GM21786 (cell line): ENCODE data around the gene NOTUM.
"Not testable (repeated sequence)": the region's sequence is repeated elsewhere in the genome, so short reads cannot be mapped to it uniquely, and the experiment has no call there.

Source experiments
- ATAC-seq: cut with Tn5 transposase; IDR thresholded peaks from one replicate; pipeline ENCODE4 v1.9.1; 2021; ENCODE audit not compliant: unreplicated experiment

The NOTUM gene

GRCh38 chr17:81996757-81997441 lies 35.9 kb upstream of the NOTUM start:
- no peak for ATAC-seq

DNA sequence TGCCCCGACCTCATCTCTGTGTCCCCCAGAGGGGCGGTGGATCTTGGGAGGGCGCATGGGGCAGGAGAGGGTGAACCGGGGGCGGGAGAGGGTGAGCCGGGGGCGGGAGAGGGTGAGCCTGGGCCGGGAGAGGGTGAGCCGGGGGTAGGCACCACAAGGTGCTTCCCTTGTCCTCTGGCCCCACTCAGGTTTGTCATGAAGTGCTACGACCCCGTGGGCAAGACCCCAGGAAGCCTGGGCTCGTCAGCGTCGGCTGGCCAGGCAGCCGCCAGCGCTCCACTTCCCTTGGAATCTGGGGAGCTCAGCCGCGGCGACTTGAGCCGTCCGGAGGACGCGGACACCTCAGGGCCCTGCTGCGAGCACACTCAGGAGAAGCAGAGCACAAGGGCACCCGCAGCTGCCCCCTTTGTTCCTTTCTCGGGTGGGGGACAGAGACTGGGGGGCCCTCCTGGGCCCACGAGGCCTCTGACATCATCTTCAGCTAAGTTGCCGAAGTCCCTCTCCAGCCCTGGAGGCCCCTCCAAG lies 35.3 kb upstream of the NOTUM start:
- ATAC-seq = no peak

DNA sequence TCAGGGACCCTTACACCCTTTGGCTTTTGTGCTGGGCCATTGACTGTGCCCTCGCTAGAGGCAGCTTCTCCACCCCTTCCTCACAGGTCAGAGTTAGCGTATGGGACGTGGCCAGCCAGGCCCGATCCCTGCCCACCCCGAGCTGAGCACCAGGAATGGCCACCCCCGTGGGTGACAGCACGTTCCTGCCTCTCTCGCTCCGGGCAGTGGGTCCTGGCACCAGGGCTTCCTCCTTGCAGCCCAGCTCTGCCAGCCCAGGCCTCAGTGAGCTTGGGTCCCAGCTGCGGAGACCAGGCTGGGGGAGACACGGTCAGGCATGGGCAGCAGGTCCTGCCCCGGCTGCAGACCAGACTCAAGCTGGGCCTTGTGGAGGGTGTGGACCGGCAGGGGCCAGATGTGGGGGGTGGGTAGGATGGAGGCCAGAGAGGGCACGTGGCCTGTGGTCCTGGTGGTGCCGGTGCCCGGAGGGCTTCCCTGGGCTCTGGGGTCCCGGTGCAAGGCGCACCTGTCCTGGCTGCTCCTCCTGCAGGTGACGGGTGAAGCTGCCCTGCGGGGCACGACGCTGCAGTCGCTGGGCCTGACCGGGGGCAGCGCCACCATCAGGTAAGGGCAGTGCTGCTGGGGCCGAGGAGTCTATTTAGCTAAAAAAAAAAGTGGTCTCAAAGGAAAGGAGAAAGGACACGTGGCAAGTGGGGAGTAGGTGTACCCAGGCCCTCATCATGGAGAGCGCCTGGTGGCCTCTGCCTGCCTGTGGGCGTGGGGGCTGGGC lies 34.7 kb upstream of the NOTUM start:
- ATAC-seq = no peak

DNA sequence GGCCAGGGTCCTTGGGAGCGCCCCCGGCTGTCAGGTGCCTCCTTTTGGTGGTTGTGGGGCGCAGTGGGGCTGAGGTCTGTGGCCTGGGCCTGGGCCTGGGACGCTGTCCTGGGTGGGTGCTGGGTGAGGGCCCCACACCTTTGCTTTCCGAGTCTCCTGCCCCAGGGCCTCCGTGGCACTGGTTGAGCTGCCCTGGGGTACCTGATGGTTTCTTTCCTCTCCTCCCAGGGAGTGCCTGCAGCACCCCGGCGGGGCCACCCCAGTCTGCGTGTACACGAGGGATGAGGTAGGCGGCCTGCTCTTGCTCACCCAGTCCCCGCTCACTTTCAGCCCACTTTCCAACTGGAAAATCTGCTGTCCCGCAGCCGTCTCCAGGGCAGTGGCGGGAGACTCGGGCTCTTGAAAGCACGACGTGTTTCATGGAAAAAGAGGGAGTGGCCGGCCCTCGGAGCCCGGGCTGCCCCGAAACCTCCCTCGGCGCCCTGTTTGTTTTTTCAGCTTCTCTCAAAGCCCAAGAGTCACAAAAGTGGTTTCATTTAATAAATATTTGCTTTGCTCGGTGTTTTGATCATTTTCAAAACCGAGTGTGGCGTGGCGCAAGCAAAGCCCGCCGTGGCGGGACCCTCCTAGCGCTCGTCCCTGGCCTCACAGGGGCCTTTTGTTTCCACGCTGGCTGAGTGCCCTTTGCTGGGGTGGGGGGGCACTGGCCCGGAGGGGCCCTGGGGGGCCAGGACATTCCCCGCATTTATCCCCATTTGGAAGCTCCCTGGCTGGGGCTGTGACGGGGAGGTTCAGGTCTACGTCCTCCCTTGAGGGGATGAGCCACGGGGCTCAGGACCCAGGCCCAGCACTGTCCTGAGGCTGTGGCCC lies 33.8 kb upstream of the NOTUM start:
- ATAC-seq = no peak

DNA sequence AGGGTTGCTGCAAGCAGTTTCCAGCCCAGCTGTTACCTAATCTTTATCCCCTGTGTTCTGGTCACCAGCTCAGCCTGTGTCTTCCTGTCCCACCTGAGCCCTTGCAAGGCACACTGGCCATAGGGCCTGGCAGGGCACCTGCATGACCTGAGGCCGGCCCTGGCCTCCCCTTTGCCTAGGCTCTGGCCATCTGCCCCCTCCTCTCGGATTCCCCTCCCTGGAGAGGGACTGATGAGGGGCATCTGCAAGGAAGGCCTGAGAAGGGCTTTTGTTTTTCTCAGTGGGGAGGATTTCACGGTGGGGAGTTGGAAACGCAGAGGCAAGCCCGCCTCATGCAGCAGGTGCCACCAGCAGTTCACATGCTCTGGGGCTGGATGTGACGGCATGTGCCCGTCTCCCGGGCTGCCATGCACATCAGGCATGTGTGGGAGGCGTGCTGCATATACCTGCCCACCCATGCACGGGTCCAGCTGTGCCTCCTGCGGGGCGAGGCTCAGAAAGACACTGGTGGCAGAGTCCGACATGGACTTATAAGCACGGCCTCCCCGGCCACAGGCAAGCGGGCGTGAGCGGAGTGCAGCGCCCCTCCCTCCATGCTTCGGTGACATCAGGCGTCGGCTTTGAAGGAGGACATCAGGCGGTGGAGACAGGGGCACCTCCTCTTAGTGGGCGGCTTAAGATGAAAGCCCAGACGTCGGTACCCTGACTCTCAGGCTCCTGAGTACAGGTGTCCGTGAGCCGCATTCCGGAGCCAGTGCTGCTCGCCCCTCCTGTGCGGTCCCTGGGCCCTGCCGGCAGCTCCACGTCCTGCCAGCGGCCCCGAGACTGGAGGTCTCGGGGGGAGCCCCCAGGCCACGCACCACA lies 33.0 kb upstream of the NOTUM start:
- no peak for ATAC-seq

DNA sequence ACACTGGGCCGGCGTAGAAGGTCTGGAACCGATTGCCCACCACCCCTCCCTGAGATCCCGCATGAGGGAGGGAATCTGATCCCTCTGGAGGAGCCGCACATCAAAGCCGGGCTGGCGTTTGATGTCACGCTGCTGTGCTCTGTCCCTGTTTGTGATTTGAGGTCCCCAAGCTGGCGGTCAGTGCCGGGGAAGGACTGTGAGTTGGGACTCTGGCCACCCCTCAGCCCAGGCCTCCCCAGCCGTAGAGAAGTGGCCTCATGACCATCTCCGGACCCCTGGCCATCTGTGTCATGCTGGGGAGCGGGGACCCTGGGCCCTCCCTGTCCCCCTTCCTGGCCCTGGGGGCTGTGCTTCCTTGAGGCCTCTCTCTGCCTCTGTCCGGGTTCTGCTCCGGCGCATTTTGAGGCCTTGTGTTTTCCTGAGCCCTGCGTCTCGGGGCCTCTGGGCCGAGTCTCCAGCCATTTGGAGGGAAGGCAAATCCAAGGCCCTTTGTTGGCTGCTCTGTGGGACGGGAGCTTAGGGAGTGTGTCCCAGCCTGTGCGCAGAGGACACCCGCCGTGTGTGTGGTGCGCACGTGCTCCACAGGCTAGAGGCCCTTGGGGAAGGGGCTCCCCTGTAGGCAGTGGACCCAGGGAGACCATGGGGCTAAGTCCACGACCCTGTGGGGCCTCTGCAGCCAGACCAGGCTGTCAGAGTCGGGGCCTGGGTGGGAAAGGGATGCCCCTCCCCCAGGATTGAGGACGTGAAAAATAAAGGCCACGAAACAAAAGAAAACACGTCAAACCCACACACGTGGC lies 31.5 kb upstream of the NOTUM start:
- no peak for ATAC-seq

- no peak for ATAC-seq
Observed at GRCh38 chr17:81991684-81992305, 30.8 kb upstream of the NOTUM start.

- ATAC-seq = no peak
Observed at GRCh38 chr17:81990836-81991683, 30.1 kb upstream of the NOTUM start.

DNA sequence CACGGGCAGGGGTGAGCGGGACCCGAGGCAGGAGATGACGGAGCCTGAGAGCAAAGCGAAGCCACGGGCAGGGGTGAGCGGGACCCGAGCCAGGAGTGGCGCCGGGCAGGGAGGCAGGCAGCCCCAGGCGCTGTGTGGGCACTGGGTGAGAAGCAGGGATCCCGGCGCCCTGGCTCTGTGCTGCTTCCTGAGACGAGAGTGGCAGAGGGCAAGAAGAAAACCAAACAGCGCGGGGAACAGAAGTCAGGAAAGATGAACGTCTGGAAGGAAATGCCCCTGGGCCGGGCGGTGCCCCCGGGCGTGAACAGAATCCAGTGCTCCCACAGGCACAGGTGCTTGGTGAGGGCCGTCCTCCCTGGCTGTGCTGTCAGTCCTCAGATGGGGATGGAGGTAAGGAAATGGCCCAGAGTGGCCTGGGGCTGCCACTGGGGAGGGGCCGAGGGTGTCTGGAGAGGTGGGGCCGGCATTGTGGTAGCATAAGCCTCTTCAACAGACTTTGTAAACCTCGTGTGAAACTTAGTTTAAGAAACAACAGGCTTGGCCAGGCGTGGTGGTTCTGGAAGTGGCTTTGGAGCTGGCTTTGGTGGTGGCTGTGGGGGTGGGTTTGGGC lies 26.3 kb upstream of the NOTUM start:
- ATAC-seq = no peak

DNA sequence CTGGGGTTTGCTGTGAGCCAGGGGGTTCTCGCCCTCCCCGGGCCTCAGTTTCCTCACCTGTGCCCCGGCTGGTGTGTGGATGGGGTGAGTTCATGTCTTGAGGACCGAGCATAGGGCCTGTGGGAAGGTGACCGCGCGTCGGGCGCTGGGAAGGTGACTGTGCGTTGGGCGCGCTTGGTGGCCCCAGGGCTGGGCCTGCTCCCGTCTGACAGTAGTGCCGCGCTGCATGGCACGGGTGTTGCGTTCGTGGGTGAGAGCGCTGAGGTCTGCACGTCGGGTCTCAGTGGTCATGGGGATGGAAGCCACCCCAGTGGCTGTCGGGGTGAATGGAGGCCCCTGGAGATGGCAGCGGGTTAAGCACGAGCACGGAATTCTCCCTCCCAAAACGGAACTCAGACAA lies 25.6 kb upstream of the NOTUM start:
- ATAC-seq = no peak

DNA sequence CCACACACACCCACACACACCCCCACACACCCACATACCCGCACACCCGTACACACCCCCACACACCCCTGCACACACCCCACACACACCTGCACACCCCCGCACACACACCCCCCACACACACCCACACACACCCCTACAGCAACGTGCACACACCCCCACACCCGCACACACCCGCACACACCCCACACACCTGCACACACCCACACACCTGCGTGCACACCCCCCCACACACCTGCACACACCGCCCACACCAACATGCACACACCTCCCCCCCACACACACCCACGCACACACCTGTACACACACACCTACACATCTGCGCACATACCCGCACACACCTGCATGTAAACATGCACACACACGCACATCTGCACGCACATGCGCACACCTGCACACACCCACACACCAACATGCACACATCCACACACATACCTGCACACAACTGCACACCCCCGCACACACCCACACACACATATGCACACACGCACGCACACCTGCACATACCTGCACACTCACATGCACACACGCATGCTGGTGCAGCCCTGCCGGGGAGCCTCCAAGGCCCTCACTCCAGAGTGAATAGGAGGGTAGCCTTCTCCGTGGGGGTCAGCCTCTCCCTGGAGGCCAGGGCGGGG lies 23.9 kb upstream of the NOTUM start:
- no peak for ATAC-seq

- ATAC-seq = no peak
Observed at GRCh38 chr17:81983639-81984373, 22.8 kb upstream of the NOTUM start.

DNA sequence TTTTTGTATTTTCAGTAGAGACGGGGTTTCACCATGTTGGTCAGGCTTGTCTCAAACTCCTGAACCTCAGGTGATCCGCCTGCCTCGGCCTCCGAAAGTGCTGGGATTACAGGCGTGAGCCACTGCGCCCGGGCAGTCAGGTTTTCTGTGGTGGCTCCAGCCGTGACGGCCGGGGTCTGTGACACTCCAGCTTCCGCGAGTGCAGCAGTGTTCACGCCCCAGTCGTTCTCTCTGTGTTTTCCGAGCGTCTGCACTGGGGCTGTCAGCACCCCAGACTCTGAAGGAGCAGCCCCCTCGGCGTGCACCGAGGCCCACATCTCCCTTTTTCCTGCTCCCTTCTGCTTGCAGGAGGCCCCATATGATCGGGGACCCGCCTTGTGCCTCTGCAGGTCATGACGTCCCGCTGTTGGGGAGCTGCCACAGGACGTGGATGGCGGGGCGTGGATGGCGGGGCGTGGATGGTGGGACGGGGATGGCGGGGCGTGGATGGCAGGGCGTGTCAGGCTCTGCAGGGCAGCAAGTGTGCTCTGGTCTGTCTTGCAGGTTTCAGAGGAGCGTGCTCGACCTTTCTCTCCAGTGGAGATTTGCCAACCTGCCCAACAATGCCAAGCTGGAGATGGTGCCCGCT lies 22.1 kb upstream of the NOTUM start:
- no peak for ATAC-seq

- not testable (repeated sequence) for ATAC-seq
Observed at GRCh38 chr17:81981511-81981910, 20.5 kb upstream of the NOTUM start.

- no peak for ATAC-seq
Observed at GRCh38 chr17:81980707-81981343, 19.8 kb upstream of the NOTUM start.

- no peak for ATAC-seq
Observed at GRCh38 chr17:81980122-81980521, 19.1 kb upstream of the NOTUM start.
